HG03558 (cell line): ENCODE results near the gene LEF1.
A peak's percentile ranks its signal among the peaks of the same experiment; 100 is the strongest.

Source experiments
- ATAC-seq: cut with Tn5 transposase; IDR thresholded peaks from one replicate; pipeline ENCODE4 v1.9.1; 2021; ENCODE audit warnings: moderate number of reproducible peaks; ENCODE audit not compliant: unreplicated experiment; ENCODE audit errors: extremely low read depth

The LEF1 gene

DNA sequence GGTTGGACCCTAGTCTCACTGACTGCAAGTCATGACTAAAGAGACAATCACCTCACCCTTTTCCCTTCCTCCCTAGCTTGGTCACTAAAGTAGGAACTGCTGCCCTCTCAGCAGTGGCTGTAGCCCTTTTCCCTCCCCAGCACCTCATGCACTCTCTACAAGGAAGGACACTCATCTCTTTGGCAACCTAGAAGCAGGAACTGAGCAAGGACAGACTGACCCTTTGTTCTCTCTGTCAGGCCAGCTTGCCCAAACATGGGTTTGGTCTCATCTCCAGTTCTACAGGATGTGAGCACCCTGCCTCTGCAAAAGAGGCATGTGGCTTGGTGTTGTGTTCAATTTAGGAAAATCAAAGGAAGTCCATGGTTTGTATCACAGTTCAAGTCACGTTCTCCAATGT, 15.8 kb downstream of the LEF1 start:
- ATAC-seq: no peak

- ATAC-seq: no peak
Observed at GRCh38 chr4:108149588-108150380, 18.9 kb downstream of the LEF1 start.

DNA sequence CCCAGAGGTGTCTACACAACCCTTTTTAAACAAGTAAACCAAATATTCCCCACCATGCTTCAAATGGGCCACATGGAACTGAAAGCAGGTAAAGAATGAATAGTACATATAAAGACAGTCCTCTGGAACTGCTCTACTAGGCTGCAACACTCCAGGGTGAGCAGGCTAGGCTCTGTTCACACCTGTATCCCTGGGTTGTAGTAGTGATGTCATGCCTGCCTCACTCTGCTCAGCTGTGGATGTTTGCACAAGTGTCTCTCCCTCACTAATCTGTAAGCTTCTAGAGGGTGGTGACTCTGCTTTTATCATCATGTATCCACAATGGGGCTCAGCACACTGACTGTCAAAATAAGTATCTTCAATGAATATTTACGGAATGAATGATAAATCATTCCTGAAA, 20.4 kb downstream of the LEF1 start:
- no peak for ATAC-seq

GRCh38 chr4:108146819-108147218, 21.9 kb downstream of the LEF1 start:
- no peak for ATAC-seq

DNA sequence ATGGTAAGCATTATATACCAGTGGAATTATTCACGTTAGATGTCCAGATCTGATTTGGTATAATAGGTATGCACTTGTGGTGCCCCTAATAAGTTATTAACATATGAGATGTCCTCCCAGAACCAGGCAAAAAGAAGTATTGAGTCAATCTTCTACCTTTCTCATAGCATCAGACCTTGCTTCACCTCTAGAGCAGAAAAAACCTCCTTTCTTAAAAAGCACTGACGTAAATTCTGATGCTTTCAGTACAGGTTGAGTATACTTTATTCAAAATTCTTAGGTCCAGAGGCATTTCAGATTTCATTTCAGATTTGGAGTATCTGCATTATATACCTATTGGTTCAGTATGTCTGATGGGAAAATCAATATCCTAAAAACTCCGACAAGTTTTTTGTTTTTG, 22.4 kb downstream of the LEF1 start:
- no peak for ATAC-seq

GRCh38 chr4:108144451-108144850, 24.3 kb downstream of the LEF1 start:
- ATAC-seq: no peak

- no peak for ATAC-seq
Observed at GRCh38 chr4:108143515-108143914, 25.2 kb downstream of the LEF1 start.

DNA sequence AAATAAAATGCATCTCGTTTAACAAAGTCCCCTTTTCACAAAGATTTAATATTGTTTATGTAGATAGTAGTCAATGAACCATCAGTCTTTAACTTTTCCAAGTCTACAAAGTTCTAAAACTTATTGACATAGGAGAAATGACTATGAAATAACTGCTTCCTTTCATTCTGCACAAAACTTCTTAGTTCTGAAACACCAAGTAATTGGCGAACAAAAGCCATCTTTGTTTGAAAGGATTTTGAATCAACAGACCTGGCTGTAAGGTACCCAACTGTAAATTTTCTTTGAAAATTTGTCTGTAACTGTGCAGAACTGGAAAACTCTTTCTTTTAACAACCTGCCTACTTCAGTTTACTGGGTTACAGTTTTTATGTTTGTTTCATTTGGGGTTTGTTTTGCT, 25.9 kb downstream of the LEF1 start:
- ATAC-seq: no peak

- ATAC-seq: no peak
Observed at GRCh38 chr4:108141213-108141950, 27.4 kb downstream of the LEF1 start.

GRCh38 chr4:108140328-108140727, 28.4 kb downstream of the LEF1 start:
- no peak for ATAC-seq

DNA sequence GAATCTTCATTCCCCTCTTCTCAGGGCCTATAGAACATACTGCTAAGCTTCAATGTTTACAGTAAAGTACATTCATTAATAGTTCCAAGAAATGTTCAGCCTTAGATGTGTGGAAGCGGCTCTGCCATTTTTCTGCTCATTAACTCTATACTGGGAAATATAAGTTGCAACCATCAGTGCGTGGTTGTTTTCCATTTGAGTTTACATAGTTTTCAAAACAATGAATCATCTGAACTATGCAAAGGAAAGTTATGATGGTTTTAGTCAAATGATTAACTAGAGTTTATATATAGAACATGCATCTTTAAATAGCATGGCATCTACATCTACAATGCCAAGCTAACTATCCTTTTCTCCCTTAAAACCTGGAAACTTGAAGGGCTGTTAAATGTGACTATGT, 29.6 kb downstream of the LEF1 start:
- peak; percentile 34 for ATAC-seq

- ATAC-seq: no peak
Observed at GRCh38 chr4:108135549-108136209, 33.1 kb downstream of the LEF1 start.

- ATAC-seq: no peak
Observed at GRCh38 chr4:108130955-108131354, 37.8 kb downstream of the LEF1 start.

- ATAC-seq: no peak
Observed at GRCh38 chr4:108129196-108129595, 39.5 kb downstream of the LEF1 start.

GRCh38 chr4:108126806-108127205, 41.9 kb downstream of the LEF1 start:
- no peak for ATAC-seq

DNA sequence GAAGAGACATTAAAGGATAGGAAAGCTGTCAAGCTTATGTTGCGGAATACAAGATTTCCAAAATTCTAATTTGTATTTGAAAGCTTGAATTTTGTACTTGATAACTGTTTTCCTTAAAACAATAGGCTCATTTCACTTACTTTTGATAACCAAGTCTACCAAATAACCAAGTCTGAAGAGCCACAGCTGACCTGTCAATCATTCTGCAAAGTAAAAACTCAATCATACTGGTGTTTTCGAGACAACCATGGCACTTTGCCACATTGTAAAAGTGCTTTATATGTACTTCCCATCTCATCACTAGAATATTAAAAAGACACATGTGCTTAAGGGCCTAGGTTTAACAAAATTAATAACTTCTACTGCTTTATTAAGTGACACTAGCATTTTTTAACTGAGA, 47.9 kb downstream of the LEF1 start:
- ATAC-seq: no peak

DNA sequence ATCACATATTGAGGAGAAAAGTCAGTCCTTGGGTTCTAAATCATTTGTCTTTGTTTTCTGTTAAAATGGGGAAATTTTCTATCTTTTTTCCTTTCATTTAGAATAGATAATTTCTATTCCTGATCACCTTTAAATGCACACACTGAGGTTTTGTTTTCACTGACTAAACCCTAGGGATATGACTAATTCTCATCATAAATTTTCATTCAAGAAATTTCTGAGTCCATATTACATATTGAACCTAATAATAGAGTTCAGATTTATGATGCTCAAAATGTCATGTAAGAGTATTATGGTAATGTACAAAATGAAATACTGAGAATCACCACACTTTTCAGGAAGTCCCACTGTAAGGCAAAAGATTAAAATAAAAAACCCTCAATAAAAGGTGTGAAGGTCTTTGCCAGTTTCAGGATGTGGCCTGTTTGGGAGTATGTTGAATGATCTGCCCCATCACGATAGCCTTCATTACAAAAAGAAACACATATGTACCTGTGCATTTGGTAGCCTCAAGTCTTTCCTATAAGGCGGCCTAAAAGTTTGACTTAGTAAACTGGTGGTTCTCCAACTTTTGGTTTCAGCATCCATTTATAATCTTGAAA, 49.4 kb downstream of the LEF1 start:
- ATAC-seq: no peak

GRCh38 chr4:108118505-108118904, 50.2 kb downstream of the LEF1 start:
- peak; percentile 87 for ATAC-seq

DNA sequence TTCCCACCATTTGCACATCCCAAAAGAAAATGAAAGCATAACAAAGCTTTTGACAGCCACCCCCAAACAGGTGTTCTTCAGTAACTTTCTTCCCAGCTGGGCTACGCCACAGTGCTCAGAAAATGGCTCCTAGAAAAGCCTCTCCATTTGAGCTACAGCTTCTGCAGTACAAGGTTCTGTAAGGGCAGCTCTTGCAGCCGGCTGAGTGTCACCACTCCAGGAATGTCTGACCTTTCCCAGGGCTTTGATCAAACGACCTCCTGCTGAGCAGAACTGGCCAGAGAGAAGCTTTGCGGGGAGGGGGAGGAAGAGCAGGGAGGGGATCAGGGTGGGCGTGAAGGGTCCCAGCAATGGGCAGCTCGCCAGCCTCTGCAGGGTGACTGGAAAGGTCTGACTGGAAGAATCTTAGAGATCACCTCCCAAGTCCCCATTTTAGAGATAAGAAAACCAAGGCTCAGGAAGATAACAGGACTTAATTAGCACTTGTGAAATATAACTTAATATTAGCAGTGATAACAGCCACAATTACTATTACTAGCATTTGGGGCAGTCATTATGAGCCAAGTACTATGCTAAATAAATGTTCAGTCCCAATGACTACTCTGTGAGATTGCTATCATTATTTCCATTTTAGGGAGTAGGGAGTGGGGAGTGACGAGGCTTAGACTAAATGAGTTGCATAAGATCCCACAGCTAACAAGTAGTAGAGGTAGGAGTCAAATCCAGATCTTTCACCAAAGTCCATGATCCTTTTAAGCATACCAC, 51.1 kb downstream of the LEF1 start:
- no peak for ATAC-seq
